Activated naive CD4-positive, alpha-beta T cell treated with anti-CD3 and anti-CD28 coated beads for 36 hours (primary cell): ENCODE measurements around the gene TMEM273. TPM values are rescaled to one million over a fixed set of nuclear protein-coding genes. Genes with fewer than 3 reads are reported as not detected.

Source experiments
- CTCF ChIA-PET: fragments of 350-600 bp; sonication (Branson Sonifier 250); formaldehyde crosslinking; loops from one replicate; lab custom pipeline; 2021; ENCODE audit warnings: antibody characterized with exemption; lab: Charles Lee
- DNase-seq: peaks from one replicate; pipeline ENCODE4 v3.0.0-alpha.2; 2020
- H3K27ac Mint-ChIP-seq: one replicate; pipeline ENCODE4 v1.8.0; 2021; ENCODE audit warnings: mild to moderate bottlenecking, mixed read lengths
- H3K27me3 Mint-ChIP-seq: one replicate; pipeline ENCODE4 v1.8.0; 2021; ENCODE audit warnings: low read depth, mixed read lengths
- H3K36me3 Mint-ChIP-seq: one replicate; pipeline ENCODE4 v1.8.0; 2021; ENCODE audit warnings: low read depth, mixed read lengths
- H3K4me1 Mint-ChIP-seq: one replicate; pipeline ENCODE4 v1.8.0; 2021; ENCODE audit warnings: low read depth, mixed read lengths
- H3K4me3 Mint-ChIP-seq: one replicate; pipeline ENCODE4 v1.8.0; 2021; ENCODE audit warnings: mild to moderate bottlenecking, moderate library complexity, mixed read lengths
- H3K9me3 Mint-ChIP-seq: one replicate; pipeline ENCODE4 v1.8.0; 2021; ENCODE audit warnings: mixed read lengths
- intact Hi-C: fragments of 100-400 bp; cut with micrococcal nuclease; formaldehyde crosslinking; loops from one replicate; pipeline ENCODE4 v1.15.1; 2023
- total RNA-seq, 2 experiments: library from RNA; stranded (reverse); gene quantifications; one replicate each; pipeline ENCODE4 v1.2.3, GENCODE V29; 2021

Gene TMEM273
- total RNA-seq, 2 experiments from 2014 or later: 0.48 to 0.72 TPM

DNA sequence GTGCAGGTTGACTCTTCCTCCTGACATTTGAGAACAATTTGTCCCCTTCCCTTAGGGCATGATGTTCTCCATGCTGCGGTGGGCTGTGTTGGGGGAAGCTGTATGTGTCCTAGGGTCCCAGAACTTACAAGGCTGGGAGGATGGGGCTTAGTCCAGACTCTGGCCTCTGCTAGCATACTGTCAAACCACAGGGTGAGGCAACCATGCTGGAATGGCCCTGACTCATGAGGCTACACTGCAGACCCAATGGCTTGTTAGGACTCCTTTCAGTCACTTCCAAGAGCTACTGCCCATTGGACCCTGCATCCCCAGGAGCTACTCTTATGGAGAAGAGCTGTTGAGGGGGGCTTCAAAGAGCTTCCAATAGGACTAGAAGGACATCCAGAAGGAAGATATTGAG, 34.2 kb downstream of the TMEM273 start:
- H3K27ac Mint-ChIP-seq: no peak overlapping the region
- DNase-seq: no peak
- H3K36me3 Mint-ChIP-seq: no peaks in the 10 kb centered on the region
- no peaks in the 10 kb centered on the region for H3K9me3 Mint-ChIP-seq
- CTCF ChIA-PET: no interaction called here
- H3K4me3 Mint-ChIP-seq: no peak overlapping the region
- peaks cover 13% of the 10 kb centered on the region for H3K27me3 Mint-ChIP-seq
- no peaks in the 10 kb centered on the region for H3K4me1 Mint-ChIP-seq
- intact Hi-C loops: no loop called here

- CTCF ChIA-PET: no interaction called here
- no peak overlapping the region for H3K4me3 Mint-ChIP-seq
- H3K9me3 Mint-ChIP-seq: peaks cover 5% of the 10 kb centered on the region
- H3K36me3 Mint-ChIP-seq: no peaks in the 10 kb centered on the region
- H3K27ac Mint-ChIP-seq: no peak overlapping the region
- H3K27me3 Mint-ChIP-seq: peaks cover 9% of the 10 kb centered on the region
- H3K4me1 Mint-ChIP-seq: no peaks in the 10 kb centered on the region
- intact Hi-C loops: no loop called here
- DNase-seq: no peak
These were observed 35.1 kb downstream of the TMEM273 start for GRCh38 chr10:49153115-49153514.

DNA sequence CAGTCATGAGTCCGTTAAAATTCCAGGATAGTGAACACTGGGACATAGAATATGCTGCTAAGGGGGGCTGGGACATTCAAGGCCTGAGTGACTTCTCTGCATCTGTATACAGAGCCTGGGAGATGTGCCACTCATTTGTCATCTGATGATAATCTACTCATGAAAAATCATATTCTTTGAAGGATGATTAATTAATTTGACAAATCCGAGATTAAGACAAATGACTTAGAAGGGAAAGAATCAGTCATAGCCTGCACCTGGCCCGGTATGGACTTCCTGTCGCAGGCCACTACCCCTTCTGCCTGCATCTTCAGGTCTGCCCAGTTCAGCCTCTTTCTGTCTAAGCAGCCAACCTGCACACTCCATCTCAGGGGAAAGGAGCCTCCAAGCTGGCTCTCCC, 35.5 kb downstream of the TMEM273 start:
- H3K9me3 Mint-ChIP-seq: peaks cover 6% of the 10 kb centered on the region
- H3K27ac Mint-ChIP-seq: no peak overlapping the region
- CTCF ChIA-PET: interaction anchor here (0.6 to 0.7 kb wide), 2 partner anchors 26 to 176 kb away, joined by 3 to 4 read pairs; no protein-coding TSS in a partner anchor
- H3K27me3 Mint-ChIP-seq: peaks cover 9% of the 10 kb centered on the region
- no peak for DNase-seq
- H3K36me3 Mint-ChIP-seq: no peaks in the 10 kb centered on the region
- H3K4me1 Mint-ChIP-seq: no peaks in the 10 kb centered on the region
- intact Hi-C loops: no loop called here
- no peak overlapping the region for H3K4me3 Mint-ChIP-seq

DNA sequence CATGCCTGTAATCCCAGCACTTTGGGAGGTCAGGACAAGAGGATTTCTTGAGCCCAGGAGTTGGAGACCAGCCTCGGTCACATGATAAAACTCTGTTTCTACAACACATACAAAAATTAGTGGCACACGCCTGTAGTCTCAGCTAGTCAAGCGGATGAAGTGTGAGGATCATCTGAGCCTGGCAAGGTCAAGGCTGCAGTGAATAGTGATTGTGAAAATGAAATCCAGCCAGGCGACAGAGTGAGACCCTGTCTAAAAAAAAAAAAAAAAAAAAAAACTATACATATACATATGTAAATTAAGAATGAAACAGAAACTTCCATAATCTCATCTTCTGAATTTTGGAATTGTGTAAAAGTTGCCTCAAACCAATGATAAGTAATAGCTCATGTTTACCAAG, 36.2 kb downstream of the TMEM273 start:
- CTCF ChIA-PET: interaction anchor here (0.6 to 0.7 kb wide), 2 partner anchors 26 to 175 kb away, joined by 3 to 4 read pairs; no protein-coding TSS in a partner anchor
- no peaks in the 10 kb centered on the region for H3K4me1 Mint-ChIP-seq
- peaks cover 9% of the 10 kb centered on the region for H3K27me3 Mint-ChIP-seq
- DNase-seq: no peak
- H3K9me3 Mint-ChIP-seq: peaks cover 11% of the 10 kb centered on the region
- no peak overlapping the region for H3K27ac Mint-ChIP-seq
- intact Hi-C loops: no loop called here
- no peak overlapping the region for H3K4me3 Mint-ChIP-seq
- H3K36me3 Mint-ChIP-seq: no peaks in the 10 kb centered on the region

- no peak overlapping the region for H3K4me3 Mint-ChIP-seq
- H3K9me3 Mint-ChIP-seq: peaks cover 11% of the 10 kb centered on the region
- H3K36me3 Mint-ChIP-seq: no peaks in the 10 kb centered on the region
- peaks cover 8% of the 10 kb centered on the region for H3K27me3 Mint-ChIP-seq
- CTCF ChIA-PET: interaction anchor here (0.9 kb wide), 1 partner anchor 13 kb away, joined by 3 read pairs; no protein-coding TSS in a partner anchor
- no peak overlapping the region for H3K27ac Mint-ChIP-seq
- intact Hi-C loops: no loop called here
- no peak for DNase-seq
- H3K4me1 Mint-ChIP-seq: no peaks in the 10 kb centered on the region
These were observed 36.7 kb downstream of the TMEM273 start for GRCh38 chr10:49151481-49151880.

- H3K4me3 Mint-ChIP-seq: no peak overlapping the region
- intact Hi-C loops: no loop called here
- H3K36me3 Mint-ChIP-seq: no peaks in the 10 kb centered on the region
- H3K4me1 Mint-ChIP-seq: no peaks in the 10 kb centered on the region
- no peak overlapping the region for H3K27ac Mint-ChIP-seq
- no peak for DNase-seq
- CTCF ChIA-PET: interaction anchor here (0.9 kb wide), 1 partner anchor 13 kb away, joined by 3 read pairs; no protein-coding TSS in a partner anchor
- peaks cover 11% of the 10 kb centered on the region for H3K9me3 Mint-ChIP-seq
- peaks cover 5% of the 10 kb centered on the region for H3K27me3 Mint-ChIP-seq
These were observed 37.2 kb downstream of the TMEM273 start for GRCh38 chr10:49151025-49151445.

- Mint-ChIP-seq H3K36me3 (no peaks in the 10 kb centered on the region), H3K9me3 (peaks cover 11% of the 10 kb centered on the region), H3K4me3 (no peak overlapping the region), H3K4me1 (no peaks in the 10 kb centered on the region), H3K27ac (no peak overlapping the region), H3K27me3 (peaks cover 4% of the 10 kb centered on the region)
- intact Hi-C loops: no loop called here
- CTCF ChIA-PET: interaction anchor here (0.9 kb wide), 1 partner anchor 14 kb away, joined by 3 read pairs; no protein-coding TSS in a partner anchor
- DNase-seq: no peak
These were observed 37.8 kb downstream of the TMEM273 start for GRCh38 chr10:49150426-49150825.

DNA sequence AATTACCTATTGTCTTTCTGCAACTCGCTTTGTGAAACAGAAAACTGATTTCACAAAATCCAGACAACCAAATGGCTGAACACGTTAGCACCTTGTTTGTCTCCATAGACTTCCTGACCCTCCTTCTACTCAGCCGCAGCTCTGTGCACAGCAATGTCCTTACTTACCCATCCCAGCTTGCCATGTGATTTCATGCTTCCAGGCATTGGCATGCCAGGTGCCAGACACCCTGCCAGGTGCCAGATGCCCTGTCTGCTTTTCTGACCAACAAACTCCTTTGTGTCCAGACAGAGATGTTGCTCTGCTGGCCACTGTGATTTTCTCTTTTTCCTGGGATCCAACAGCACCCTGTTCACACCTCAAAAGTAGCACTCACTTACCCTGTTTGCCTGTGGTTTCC, 38.3 kb downstream of the TMEM273 start:
- intact Hi-C loops: no loop called here
- no peaks in the 10 kb centered on the region for H3K4me1 Mint-ChIP-seq
- H3K9me3 Mint-ChIP-seq: peaks cover 11% of the 10 kb centered on the region
- no peaks in the 10 kb centered on the region for H3K36me3 Mint-ChIP-seq
- no peak overlapping the region for H3K4me3 Mint-ChIP-seq
- H3K27me3 Mint-ChIP-seq: peaks cover 1% of the 10 kb centered on the region
- CTCF ChIA-PET: no interaction called here
- DNase-seq: no peak
- H3K27ac Mint-ChIP-seq: no peak overlapping the region

DNA sequence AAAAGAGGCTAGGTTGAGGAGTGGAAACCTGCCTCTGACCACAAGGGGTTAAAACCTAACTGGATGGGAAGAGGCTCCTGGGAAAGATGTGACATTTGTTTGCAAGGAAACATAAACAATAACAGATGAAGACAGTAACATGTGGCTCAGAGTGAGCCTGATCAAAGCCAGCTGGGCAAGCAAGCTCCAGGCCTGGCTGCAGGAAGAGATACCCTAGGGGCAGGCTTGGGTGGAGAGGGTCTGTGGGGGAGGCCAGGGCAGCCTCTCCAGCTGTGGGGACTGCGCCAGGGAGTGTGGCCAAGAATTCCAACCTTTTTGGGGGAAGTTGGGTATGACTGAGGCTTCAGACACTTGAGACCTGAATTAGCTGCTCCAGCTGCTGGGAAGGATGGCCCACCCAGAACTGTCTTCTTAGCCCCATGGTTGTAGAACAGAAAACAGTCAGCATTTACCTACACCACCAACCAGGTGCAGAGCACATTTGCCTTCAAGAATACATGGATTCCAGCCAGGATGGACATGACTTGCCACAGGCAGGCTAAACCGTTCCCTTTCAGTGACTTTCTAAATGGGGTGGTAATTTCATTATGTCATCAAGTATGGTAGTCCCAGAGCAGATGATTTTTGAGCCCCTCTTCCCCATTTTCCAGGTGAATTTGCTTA, 44.0 kb downstream of the TMEM273 start:
- peaks cover 11% of the 10 kb centered on the region for H3K9me3 Mint-ChIP-seq
- intact Hi-C loops: no loop called here
- H3K27ac Mint-ChIP-seq: no peak overlapping the region

GRCh38 chr10:49143249-49143648, 44.9 kb downstream of the TMEM273 start:
- Mint-ChIP-seq H3K36me3 (no peaks in the 10 kb centered on the region), H3K4me3 (no peak overlapping the region), H3K9me3 (peaks cover 7% of the 10 kb centered on the region), H3K27ac (no peak overlapping the region), H3K27me3 (no peaks in the 10 kb centered on the region), H3K4me1 (no peaks in the 10 kb centered on the region)
- no peak for DNase-seq
- CTCF ChIA-PET: no interaction called here
- intact Hi-C loops: no loop called here

More for the DNA sequence above, 44.0 kb downstream of the TMEM273 start:
- Mint-ChIP-seq H3K4me3 (no peak overlapping the region), H3K36me3 (no peaks in the 10 kb centered on the region), H3K4me1 (no peaks in the 10 kb centered on the region), H3K27me3 (no peaks in the 10 kb centered on the region)
- DNase-seq: no peak
- CTCF ChIA-PET: interaction anchor here (1.3 kb wide), 1 partner anchor 11 kb away, joined by 3 read pairs; no protein-coding TSS in a partner anchor

DNA sequence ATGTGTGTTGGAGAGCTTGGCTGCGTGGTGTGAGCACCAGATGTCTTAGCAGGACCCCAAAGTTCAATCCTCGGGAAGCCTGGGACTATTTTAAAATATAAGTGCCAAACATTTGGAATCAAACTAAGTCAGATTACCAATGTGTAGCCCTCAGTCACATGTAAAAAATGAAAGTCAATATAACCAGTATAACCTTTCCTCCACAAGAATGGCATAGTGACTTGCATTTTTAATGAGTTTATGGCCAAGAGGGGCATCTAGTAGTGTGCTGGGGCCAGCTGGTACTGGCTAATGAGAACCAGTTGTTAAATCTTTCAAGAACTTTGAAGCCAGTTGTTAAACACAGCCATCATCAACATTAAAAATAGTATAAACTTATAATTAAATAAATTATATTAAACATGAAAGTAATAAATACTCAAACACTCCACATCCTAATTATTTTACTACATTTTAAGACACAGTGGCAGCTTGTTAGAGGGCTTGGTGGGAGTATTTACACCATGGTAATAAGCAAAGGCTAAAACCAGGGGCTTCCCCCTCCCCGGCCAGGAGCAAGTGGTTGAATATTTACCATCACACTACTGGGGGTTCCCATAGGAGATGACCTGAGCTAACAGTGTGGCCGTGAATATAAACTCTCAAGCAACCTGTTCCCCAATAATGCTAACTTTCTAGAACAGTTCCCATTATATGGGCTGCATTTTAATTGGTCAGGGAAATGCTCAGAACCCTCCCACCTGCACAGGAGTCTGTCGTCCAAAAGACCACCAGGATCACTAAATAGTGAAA, 46.5 kb downstream of the TMEM273 start:
- Mint-ChIP-seq H3K4me1 (no peaks in the 10 kb centered on the region), H3K9me3 (no peaks in the 10 kb centered on the region), H3K4me3 (no peak overlapping the region), H3K27ac (no peak overlapping the region), H3K36me3 (no peaks in the 10 kb centered on the region), H3K27me3 (no peaks in the 10 kb centered on the region)
- DNase-seq: no peak
- intact Hi-C loops: no loop called here
- CTCF ChIA-PET: no interaction called here

DNA sequence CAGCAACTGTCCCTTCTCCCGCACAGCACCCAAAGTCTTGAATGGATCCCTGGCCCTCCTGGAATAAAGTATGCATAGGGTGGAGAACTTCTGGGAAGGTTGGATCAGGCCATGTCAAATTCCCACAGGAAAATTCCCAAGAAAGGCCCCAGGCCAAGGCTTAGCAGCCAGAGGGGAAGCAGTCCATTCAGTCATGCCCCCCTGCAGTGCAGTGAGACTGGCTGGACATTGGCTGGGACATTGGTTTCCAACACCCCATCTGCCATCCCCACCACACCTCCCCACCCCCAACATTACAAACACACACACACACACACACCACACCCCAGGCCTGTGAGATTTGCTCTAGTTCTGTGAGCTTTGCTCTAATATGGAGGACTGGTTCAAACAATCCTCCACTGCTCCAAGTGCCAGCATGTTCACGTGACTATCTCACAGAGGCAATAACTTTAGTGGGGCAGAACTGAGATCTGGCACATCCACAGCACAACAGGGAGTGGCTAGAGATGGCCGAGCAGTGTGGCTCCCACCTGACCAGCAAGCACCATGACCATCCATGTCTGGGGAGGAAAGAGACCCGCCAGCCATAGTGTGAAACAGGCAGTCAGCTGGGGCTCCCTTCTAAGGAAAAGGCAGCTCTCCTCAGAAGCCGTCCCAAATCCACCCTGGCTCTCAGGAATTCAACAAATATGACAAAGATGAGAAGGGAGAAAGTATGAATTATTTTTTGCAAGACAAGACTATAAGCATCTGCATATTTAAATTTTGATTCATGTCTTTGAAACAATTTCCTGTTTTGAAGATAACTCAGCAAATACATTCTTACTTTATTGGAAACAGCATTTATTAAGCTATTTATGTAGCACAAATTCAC, 47.6 kb downstream of the TMEM273 start:
- H3K4me1 Mint-ChIP-seq: no peaks in the 10 kb centered on the region
- DNase-seq: no peak
- H3K27ac Mint-ChIP-seq: no peak overlapping the region
- H3K27me3 Mint-ChIP-seq: peaks cover 5% of the 10 kb centered on the region
- CTCF ChIA-PET: no interaction called here
- H3K9me3 Mint-ChIP-seq: no peaks in the 10 kb centered on the region
- H3K36me3 Mint-ChIP-seq: no peaks in the 10 kb centered on the region
- intact Hi-C loops: no loop called here
- H3K4me3 Mint-ChIP-seq: no peak overlapping the region
